ENCODE measurements around the gene SLC38A7. TPM values are rescaled to one million over a fixed set of nuclear protein-coding genes. Genes with fewer than 3 reads are reported as not detected.

SLC38A7 gene
- total and polyA plus RNA-seq, 2 of the 13 experiments (the other 11 are each of a cell fraction or from before 2014, with no cell fraction given), result 13.2 to 14.1 TPM

GRCh38 chr16:58640949-58641348 is 43.6 kb downstream of the SLC38A7 start:
- 70% methylated on average over 4 of the region's 5 CpGs for WGBS (ENCODE audit: low lambda C conversion rate)
- Histone ChIP-seq H3K36me3 (replicated peaks in 1 of 2; ENCODE audit: control insufficient read depth in 1 of 2, insufficient read depth in 2 of 2, low read length in 2 of 2) (no peaks in the 10 kb centered on the region), H3K9ac (ENCODE audit: insufficient read depth, low read depth, low read length) (no peak overlapping the region), H3K4me3 (replicated peaks in 1 of 3; ENCODE audit: insufficient read depth in 1 of 3, low read depth in 2 of 3, low read length in 3 of 3) (no peak overlapping the region), H2AFZ (ENCODE audit: low read length) (no peak overlapping the region), H3K27ac (ENCODE audit: extremely low read length, insufficient read depth, low read length) (no peak overlapping the region), H3K9me3 (ENCODE audit: low read length) (no peaks in the 10 kb centered on the region), H3K27me3 (ENCODE audit: control insufficient read depth in 1 of 2, insufficient read depth in 2 of 2, low read length in 2 of 2) (no peaks in the 10 kb centered on the region; a peak in 1 of 5 replicates), H3K4me1 (ENCODE audit: insufficient read depth, low read length) (peaks cover 30% of the 10 kb centered on the region), H3K4me2 (ENCODE audit: low read depth, low read length) (no peak overlapping the region), H3K79me2 (ENCODE audit: insufficient read depth, low read length) (no peaks in the 10 kb centered on the region), H4K20me1 (ENCODE audit: insufficient read depth, low read length) (no peaks in the 10 kb centered on the region)
- FAIRE-seq (no peak), ATAC-seq (no peak), DNase-seq (ENCODE audit: low spot score) (no peak)
- ChIA-PET POLR2A (interaction anchor here (0.9 to 1.6 kb wide), 2 partner anchors 12 to 14 kb away, joined by 3 to 4 read pairs; no protein-coding TSS in a partner anchor), CTCF (ENCODE audit: low intra/inter-chr PET ratio, low total read pairs) (no interaction called here)
- intact Hi-C loops (cut with micrococcal nuclease; ENCODE audit: unreplicated experiment), result no loop called here
- BruUV-seq (replicated peaks), result no TSS peak
- in situ Hi-C loops (cut with HindIII; ENCODE audit: extremely low pct_ligation_motif_present, low pct_unique_long_range_greater_than_20kb), result no loop called here
- TF ChIP-seq SALL2 (CRISPR knock-in tag; IDR thresholded peaks at IDR 0.05) (no peak), SYNCRIP (IDR thresholded peaks at IDR 0.05; ENCODE audit: insufficient read depth, low read depth, low read length) (no peak), ZNF3 (CRISPR knock-in tag; IDR thresholded peaks at IDR 0.05) (no peak), MAFF (IDR thresholded peaks at IDR 0.05; ENCODE audit: low read depth, low read length) (no peak), KAT2B (IDR thresholded peaks at IDR 0.05; ENCODE audit: borderline replicate concordance, low read depth, low read length) (no peak), ZNF354B (CRISPR knock-in tag; IDR thresholded peaks at IDR 0.05) (no peak), CCDC6 (CRISPR knock-in tag; IDR thresholded peaks at IDR 0.05) (no peak), JUNB (CRISPR knock-in tag; IDR thresholded peaks at IDR 0.05; ENCODE audit: borderline replicate concordance) (no peak), ZNF333 (CRISPR knock-in tag; IDR thresholded peaks at IDR 0.05; ENCODE audit: borderline replicate concordance) (no peak), ZNF281 (CRISPR knock-in tag; IDR thresholded peaks at IDR 0.05; ENCODE audit: borderline replicate concordance) (no peak), ZNF512 (CRISPR knock-in tag; IDR thresholded peaks at IDR 0.05) (no peak), NFE2L1 (CRISPR knock-in tag; IDR thresholded peaks at IDR 0.05; ENCODE audit: borderline replicate concordance) (no peak), ZNF224 (CRISPR knock-in tag; IDR thresholded peaks at IDR 0.05) (no peak), GABPB1 (CRISPR knock-in tag; IDR thresholded peaks at IDR 0.05) (peak; percentile 45; the same call in 1 of the 2 replicates), GABPA (IDR thresholded peaks at IDR 0.05; ENCODE audit: low read depth, low read length) (peak; percentile 18; the same call in 1 of the 2 replicates), GABPA (CRISPR knock-in tag; IDR thresholded peaks at IDR 0.05; ENCODE audit: low read depth) (peak; percentile 67), DNMT3B (CRISPR knock-in tag; conservative IDR thresholded peaks at IDR 0.05) (no peak), NR2C2 (CRISPR knock-in tag; IDR thresholded peaks at IDR 0.05; ENCODE audit: borderline replicate concordance) (peak; percentile 86), ATM (IDR thresholded peaks at IDR 0.05; ENCODE audit: borderline replicate concordance) (no peak), RAD51 (IDR thresholded peaks at IDR 0.05; ENCODE audit: borderline replicate concordance) (no peak), HNRNPK (IDR thresholded peaks at IDR 0.05; ENCODE audit: low read depth, low read length, poor library complexity, severe bottlenecking) (no peak)
- TF ChIP-seq, protein P1, sequence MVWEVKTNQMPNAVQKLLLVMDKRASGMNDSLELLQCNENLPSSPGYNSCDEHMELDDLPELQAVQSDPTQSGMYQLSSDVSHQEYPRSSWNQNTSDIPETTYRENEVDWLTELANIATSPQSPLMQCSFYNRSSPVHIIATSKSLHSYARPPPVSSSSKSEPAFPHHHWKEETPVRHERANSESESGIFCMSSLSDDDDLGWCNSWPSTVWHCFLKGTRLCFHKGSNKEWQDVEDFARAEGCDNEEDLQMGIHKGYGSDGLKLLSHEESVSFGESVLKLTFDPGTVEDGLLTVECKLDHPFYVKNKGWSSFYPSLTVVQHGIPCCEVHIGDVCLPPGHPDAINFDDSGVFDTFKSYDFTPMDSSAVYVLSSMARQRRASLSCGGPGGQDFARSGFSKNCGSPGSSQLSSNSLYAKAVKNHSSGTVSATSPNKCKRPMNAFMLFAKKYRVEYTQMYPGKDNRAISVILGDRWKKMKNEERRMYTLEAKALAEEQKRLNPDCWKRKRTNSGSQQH (CRISPR knock-in tag; IDR thresholded peaks at IDR 0.05; ENCODE audit: low read depth), result no peak

Data from HepG2 (cell line).